Measurements from ENCODE around the gene OVAAL. TPM values are rescaled to one million over a fixed set of nuclear protein-coding genes. Genes with fewer than 3 reads are reported as not detected.

The OVAAL gene
- total RNA-seq, 1 experiment from 2014 or later: not detected

DNA sequence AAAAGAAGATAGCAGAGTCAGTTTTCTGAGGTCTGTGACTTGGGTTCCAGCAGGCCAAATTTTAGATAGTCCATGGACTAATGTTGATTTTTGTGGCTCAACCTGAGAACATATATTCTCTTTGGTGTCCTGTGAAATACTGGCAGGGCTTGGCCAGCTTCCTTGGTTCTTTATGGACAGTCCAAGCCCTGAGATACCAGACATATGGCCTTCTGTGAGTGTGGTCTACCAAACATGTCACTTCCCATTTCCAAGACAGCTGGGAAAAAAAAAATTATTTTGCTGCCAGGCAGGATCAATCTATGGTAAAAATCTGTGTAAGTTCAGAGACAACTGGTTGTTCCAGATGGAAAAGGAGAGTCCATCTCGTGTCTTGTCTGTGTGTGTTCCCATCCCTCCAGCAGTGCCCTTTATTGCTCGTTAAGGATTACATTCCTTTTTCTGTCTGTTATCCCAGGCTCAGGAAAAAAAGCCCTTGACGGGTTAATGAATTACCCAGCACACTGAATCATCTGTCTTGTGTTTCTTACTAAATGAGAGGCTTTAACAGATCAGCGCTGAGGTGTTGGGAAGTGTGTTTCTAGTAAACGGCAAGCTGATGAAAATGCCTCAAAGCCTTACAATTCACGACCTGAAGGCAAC lies 39.7 kb downstream of the OVAAL start:
- Histone ChIP-seq H3K4me2 (no peak overlapping the region), H3K9me3 (ENCODE audit: insufficient read depth, low read depth) (no peaks in the 10 kb centered on the region), H3K36me3 (ENCODE audit: low read depth) (no peaks in the 10 kb centered on the region), H3K4me3 (no peak overlapping the region), H4K20me1 (ENCODE audit: insufficient read depth) (no peaks in the 10 kb centered on the region), H3K4me1 (replicated peaks; ENCODE audit: insufficient read depth) (no peaks in the 10 kb centered on the region), H3K27ac (no peak overlapping the region), H3K27me3 (ENCODE audit: insufficient read depth, low read depth) (no peaks in the 10 kb centered on the region), H2AFZ (no peak overlapping the region), H3K79me2 (ENCODE audit: low read depth) (no peaks in the 10 kb centered on the region), H3K9me2 (ENCODE audit: insufficient read depth) (no peaks in the 10 kb centered on the region), H3F3A (ENCODE audit: insufficient read depth, low read depth) (no peaks in the 10 kb centered on the region)
- ChIA-PET CTCF (no interaction called here), POLR2A (ENCODE audit: unreplicated experiment) (no interaction called here)
- intact Hi-C loops (cut with micrococcal nuclease; ENCODE audit: unreplicated experiment): no loop called here
- DNase-seq: no peak
- no peak for TF ChIP-seq EZH2 (IDR thresholded peaks at IDR 0.05; ENCODE audit: low read depth)
- TF ChIP-seq, protein P1, sequence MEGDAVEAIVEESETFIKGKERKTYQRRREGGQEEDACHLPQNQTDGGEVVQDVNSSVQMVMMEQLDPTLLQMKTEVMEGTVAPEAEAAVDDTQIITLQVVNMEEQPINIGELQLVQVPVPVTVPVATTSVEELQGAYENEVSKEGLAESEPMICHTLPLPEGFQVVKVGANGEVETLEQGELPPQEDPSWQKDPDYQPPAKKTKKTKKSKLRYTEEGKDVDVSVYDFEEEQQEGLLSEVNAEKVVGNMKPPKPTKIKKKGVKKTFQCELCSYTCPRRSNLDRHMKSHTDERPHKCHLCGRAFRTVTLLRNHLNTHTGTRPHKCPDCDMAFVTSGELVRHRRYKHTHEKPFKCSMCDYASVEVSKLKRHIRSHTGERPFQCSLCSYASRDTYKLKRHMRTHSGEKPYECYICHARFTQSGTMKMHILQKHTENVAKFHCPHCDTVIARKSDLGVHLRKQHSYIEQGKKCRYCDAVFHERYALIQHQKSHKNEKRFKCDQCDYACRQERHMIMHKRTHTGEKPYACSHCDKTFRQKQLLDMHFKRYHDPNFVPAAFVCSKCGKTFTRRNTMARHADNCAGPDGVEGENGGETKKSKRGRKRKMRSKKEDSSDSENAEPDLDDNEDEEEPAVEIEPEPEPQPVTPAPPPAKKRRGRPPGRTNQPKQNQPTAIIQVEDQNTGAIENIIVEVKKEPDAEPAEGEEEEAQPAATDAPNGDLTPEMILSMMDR (conservative IDR thresholded peaks at IDR 0.05): no peak
- BruUV-seq (replicated peaks): no TSS peak

DNA sequence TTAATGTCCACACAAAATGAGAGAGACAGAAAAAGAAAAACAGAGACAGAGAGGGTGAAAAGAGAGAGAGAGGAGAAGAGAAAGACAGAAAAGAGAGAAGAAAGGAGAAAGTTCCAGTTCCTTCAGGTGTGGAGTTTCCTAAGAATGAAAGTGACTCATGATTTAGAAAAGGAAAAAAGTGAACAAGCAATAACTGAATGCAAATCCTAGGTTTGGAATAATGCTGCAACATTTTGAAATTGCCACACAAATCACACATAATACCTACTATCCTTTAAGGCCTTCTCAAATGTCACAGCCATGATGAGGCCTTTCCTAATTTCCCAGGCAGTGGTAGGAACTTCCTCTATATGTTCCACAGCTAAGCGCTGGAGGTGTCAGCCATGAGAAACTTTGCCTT lies 41.6 kb downstream of the OVAAL start:
- POLR2A ChIA-PET (ENCODE audit: unreplicated experiment): no interaction called here
- CTCF ChIA-PET: no interaction called here
- H3K27me3 ChIP-seq (ENCODE audit: insufficient read depth, low read depth): no peaks in the 10 kb centered on the region
- no peak overlapping the region for H3K4me2 ChIP-seq
- H3F3A ChIP-seq (ENCODE audit: insufficient read depth, low read depth): no peaks in the 10 kb centered on the region
- no peak overlapping the region for H3K27ac ChIP-seq
- BruUV-seq (replicated peaks): no TSS peak
- no peaks in the 10 kb centered on the region for H3K9me2 ChIP-seq (ENCODE audit: insufficient read depth)
- TF ChIP-seq EZH2 (IDR thresholded peaks at IDR 0.05; ENCODE audit: low read depth): no peak
- TF ChIP-seq, protein P1 (conservative IDR thresholded peaks at IDR 0.05): no peak
- no peaks in the 10 kb centered on the region for H3K9me3 ChIP-seq (ENCODE audit: insufficient read depth, low read depth)
- H4K20me1 ChIP-seq (ENCODE audit: insufficient read depth): no peaks in the 10 kb centered on the region
- no peaks in the 10 kb centered on the region for H3K4me1 ChIP-seq (replicated peaks; ENCODE audit: insufficient read depth)
- no peak overlapping the region for H2AFZ ChIP-seq
- no peak for DNase-seq
- H3K79me2 ChIP-seq (ENCODE audit: low read depth): no peaks in the 10 kb centered on the region
- no peaks in the 10 kb centered on the region for H3K36me3 ChIP-seq (ENCODE audit: low read depth)
- intact Hi-C loops (cut with micrococcal nuclease; ENCODE audit: unreplicated experiment): no loop called here
- H3K4me3 ChIP-seq: no peak overlapping the region

DNA sequence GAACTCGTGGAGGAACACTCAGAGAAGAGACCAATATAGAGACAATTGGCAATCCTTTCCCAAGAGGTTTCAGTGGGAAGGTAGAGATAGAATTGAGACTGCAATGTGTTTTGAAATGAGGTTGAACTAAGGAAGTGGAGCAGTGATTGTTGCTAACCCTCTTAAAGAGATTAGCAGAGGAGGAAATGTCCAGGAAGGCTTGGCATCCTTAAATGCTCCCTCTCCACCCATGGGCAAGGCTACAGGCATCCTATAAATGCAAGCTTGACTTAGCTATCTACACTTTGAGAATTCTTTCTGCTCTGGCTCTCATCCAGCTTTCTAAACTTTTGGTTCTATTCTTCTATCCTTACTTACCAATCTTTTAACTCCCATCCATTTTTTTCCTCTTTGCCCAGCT lies 42.7 kb downstream of the OVAAL start:
- no peaks in the 10 kb centered on the region for H3K9me3 ChIP-seq (ENCODE audit: insufficient read depth, low read depth)
- H3K27me3 ChIP-seq (ENCODE audit: insufficient read depth, low read depth): no peaks in the 10 kb centered on the region
- H3K4me2 ChIP-seq: no peak overlapping the region
- no peak overlapping the region for H3K4me3 ChIP-seq
- ChIA-PET CTCF (no interaction called here), POLR2A (ENCODE audit: unreplicated experiment) (no interaction called here)
- no peaks in the 10 kb centered on the region for H3K4me1 ChIP-seq (replicated peaks; ENCODE audit: insufficient read depth)
- no peak overlapping the region for H2AFZ ChIP-seq
- no peaks in the 10 kb centered on the region for H3K36me3 ChIP-seq (ENCODE audit: low read depth)
- H4K20me1 ChIP-seq (ENCODE audit: insufficient read depth): no peaks in the 10 kb centered on the region
- no peaks in the 10 kb centered on the region for H3K9me2 ChIP-seq (ENCODE audit: insufficient read depth)
- TF ChIP-seq, protein P1 (conservative IDR thresholded peaks at IDR 0.05): no peak
- TF ChIP-seq EZH2 (IDR thresholded peaks at IDR 0.05; ENCODE audit: low read depth): no peak
- no peak for DNase-seq
- H3K27ac ChIP-seq: no peak overlapping the region
- intact Hi-C loops (cut with micrococcal nuclease; ENCODE audit: unreplicated experiment): no loop called here
- no peaks in the 10 kb centered on the region for H3K79me2 ChIP-seq (ENCODE audit: low read depth)
- BruUV-seq (replicated peaks): no TSS peak
- H3F3A ChIP-seq (ENCODE audit: insufficient read depth, low read depth): no peaks in the 10 kb centered on the region
